T-cell (primary cell): Measurements from ENCODE around the gene NACA. TPM values are rescaled to one million over a fixed set of nuclear protein-coding genes. Genes with fewer than 3 reads are reported as not detected.
"Not testable (repeated sequence)": the region's sequence is repeated elsewhere in the genome, so short reads cannot be mapped to it uniquely, and the experiment has no call there.

Experiments
- ATAC-seq, 4 experiments: fragments of 200-7000 bp in 3 of 4; fragments of 150-1000 bp in 1 of 4; cut with Tn5 transposase; replicated peaks in 1 of 4; 1 replicate in 3 of 4; 2 replicates in 1 of 4; pipeline ENCODE4 v1.10.0; 2021; ENCODE audit warnings: moderate library complexity in 3 of 4, mild to moderate bottlenecking in 2 of 4, moderate number of reproducible peaks in 1 of 4
- CTCF ChIA-PET, 2 donors: fragments of 300-600 bp; sonication (Branson Sonifier 250); formaldehyde crosslinking; loops; one replicate each; lab custom pipeline; 2022; ENCODE audit warnings: antibody characterized with exemption in 2 of 2; lab: Charles Lee
- POLR2A ChIA-PET, 2 donors: fragments of 300-600 bp; sonication (Branson Sonifier 250); formaldehyde crosslinking; loops; one replicate each; lab custom pipeline; 2022; ENCODE audit warnings: antibody characterized with exemption in 2 of 2; lab: Charles Lee
- DNase-seq, 35 experiments: peaks; one replicate each; pipeline versions ENCODE4 v3.0.0 to v3.0.0-alpha.2; 2013 to 2023
- H3K27ac ChIP-seq: one replicate; pipeline ENCODE4 v1.5.1; 2013; ENCODE audit warnings: low read length
- H3K27me3 ChIP-seq, 2 experiments: replicated peaks in 1 of 2; 1 replicate in 1 of 2; 2 replicates in 1 of 2; pipeline versions ENCODE4 v1.6.1 to v1.7.0; 2013; ENCODE audit warnings: low read length in 1 of 2, mixed read lengths in 1 of 2; ENCODE audit not compliant: control insufficient read depth in 2 of 2, insufficient read depth in 2 of 2; ENCODE audit errors: extremely low read depth in 1 of 2
- H3K36me3 ChIP-seq, 2 donors: 1 replicate in 1 of 2; 2 replicates in 1 of 2; pipeline versions ENCODE4 v1.6.1 to v1.7.0; 2013; ENCODE audit warnings: low read length in 1 of 2; ENCODE audit not compliant: control insufficient read depth in 2 of 2, insufficient read depth in 1 of 2; ENCODE audit errors: extremely low read depth in 1 of 2
- H3K4me1 ChIP-seq, 2 experiments: 1 replicate in 1 of 2; 2 replicates in 1 of 2; pipeline versions ENCODE4 v1.6.1 to v1.7.0; 2013; ENCODE audit warnings: low read length in 2 of 2, mixed read lengths in 1 of 2; ENCODE audit not compliant: insufficient read depth in 2 of 2, control insufficient read depth in 1 of 2; ENCODE audit errors: extremely low read depth in 1 of 2
- H3K4me3 ChIP-seq, 2 donors: 1 replicate in 1 of 2; 2 replicates in 1 of 2; pipeline versions ENCODE4 v1.5.1 to v1.7.0; 2013; ENCODE audit warnings: mild to moderate bottlenecking in 2 of 2, low read length in 1 of 2, moderate library complexity in 1 of 2; ENCODE audit not compliant: control insufficient read depth in 1 of 2; ENCODE audit errors: extremely low read depth in 1 of 2
- H3K9me3 ChIP-seq: 2 replicates; pipeline ENCODE4 v1.7.0; 2013
- H3K27ac Mint-ChIP-seq, 2 donors: one replicate each; pipeline ENCODE4 v1.8.0; 2020 to 2021; ENCODE audit warnings: mild to moderate bottlenecking in 2 of 2, mixed read lengths in 2 of 2
- H3K27me3 Mint-ChIP-seq, 2 donors: one replicate each; pipeline ENCODE4 v1.8.0; 2021 to 2022; ENCODE audit warnings: mixed read lengths in 2 of 2
- H3K36me3 Mint-ChIP-seq: one replicate; pipeline ENCODE4 v1.8.0; 2021; ENCODE audit warnings: mixed read lengths
- H3K4me1 Mint-ChIP-seq, 3 donors: one replicate each; pipeline ENCODE4 v1.8.0; 2020 to 2022; ENCODE audit warnings: mixed read lengths in 3 of 3, mild to moderate bottlenecking in 1 of 3
- H3K4me3 Mint-ChIP-seq, 3 donors: one replicate each; pipeline ENCODE4 v1.8.0; 2020 to 2022; ENCODE audit warnings: mild to moderate bottlenecking in 3 of 3, mixed read lengths in 3 of 3, moderate library complexity in 3 of 3
- H3K9me3 Mint-ChIP-seq, 3 donors: one replicate each; pipeline ENCODE4 v1.8.0; 2020 to 2022; ENCODE audit warnings: mixed read lengths in 3 of 3
- WGBS: methylation state at CpG from one replicate; pipeline ENCODE4 v1.1.5; 2013; ENCODE audit warnings: missing lambda C conversion rate; ENCODE audit not compliant: insufficient coverage; 5-methylcytosine and 5-hydroxymethylcytosine counted together
- total RNA-seq, 35 experiments: library from RNA in 6 of 35; stranded (reverse) in 6 of 35; fragments of 120-200 nt in 1 of 35; gene quantifications; one replicate each; pipeline versions ENCODE4 v1.2.1 to v1.2.4 and lab custom pipeline; 2013 to 2026

Gene NACA
- total RNA-seq, 5 donors from 2014 or later (not counting 1 experiment from before 2014, with no cell fraction given), result 1,098 to 1,258 (median 1,167) TPM

DNA sequence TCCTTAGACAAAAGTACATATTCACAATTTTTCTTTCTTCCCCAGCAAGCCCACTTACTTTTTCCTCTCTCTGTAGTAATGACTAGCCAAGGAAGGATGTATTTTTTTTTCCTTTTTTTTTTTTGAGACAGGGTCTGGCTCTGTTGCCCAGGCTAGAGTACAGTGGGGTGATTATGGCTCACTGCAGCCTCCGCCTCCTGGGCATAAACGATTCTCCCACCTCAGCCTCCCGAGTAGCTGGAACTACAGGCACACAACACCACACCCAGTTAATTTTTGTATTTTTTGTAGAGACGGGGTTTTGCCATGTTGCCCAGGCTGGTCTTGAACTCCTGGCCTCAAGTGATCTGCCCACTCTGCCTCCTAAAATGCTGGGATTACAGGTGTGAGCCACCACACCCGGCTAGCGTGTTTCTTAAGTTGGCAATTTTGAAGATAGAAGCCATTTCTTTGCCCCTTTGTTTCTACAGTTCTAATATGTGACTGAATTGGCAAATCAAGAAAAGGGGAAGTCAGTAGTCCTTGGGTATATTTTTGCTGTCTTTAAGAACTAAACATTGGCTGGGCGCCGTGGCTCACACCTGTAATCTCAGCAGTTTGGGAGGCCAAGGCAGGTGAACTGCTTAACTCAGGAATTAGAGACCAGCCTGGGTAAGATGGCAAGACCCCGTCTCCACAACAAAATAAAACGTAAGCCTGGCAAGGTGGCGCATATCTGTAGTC lies 3.2 kb upstream of the NACA start:
- CTCF ChIA-PET, result interaction anchor here in 1 of 2 donors (0.7 kb wide), 1 partner anchor 379 kb away, joined by 9 read pairs; no protein-coding TSS in a partner anchor
- H3K4me3 Mint-ChIP-seq, result no peak overlapping the region
- Histone ChIP-seq H3K27me3 (no peaks in the 10 kb centered on the region), H3K4me1 (peaks cover 8 to 19% of the 10 kb centered on the region in 2 experiments), H3K4me3 (no peak overlapping the region), H3K9me3 (no peaks in the 10 kb centered on the region), H3K27ac (no peak overlapping the region), H3K36me3 (peaks cover 4 to 15% of the 10 kb centered on the region in 2 donors)
- H3K27ac Mint-ChIP-seq, result no peak overlapping the region
- H3K9me3 Mint-ChIP-seq, result no peaks in the 10 kb centered on the region
- H3K36me3 Mint-ChIP-seq, result peaks cover 24% of the 10 kb centered on the region
- no peak for ATAC-seq
- no peak for DNase-seq
- peaks cover 18 to 29% (median 23%) of the 10 kb centered on the region in 3 donors for H3K4me1 Mint-ChIP-seq
- POLR2A ChIA-PET, result no interaction called here
- 96% methylated on average over 3 of the region's 11 CpGs for WGBS
- no peaks in the 10 kb centered on the region for H3K27me3 Mint-ChIP-seq

- H3K36me3 ChIP-seq, result peaks cover 2 to 13% of the 10 kb centered on the region in 2 donors
- not testable (repeated sequence) for H3K27me3 ChIP-seq
- H3K36me3 Mint-ChIP-seq, result peaks cover 24% of the 10 kb centered on the region
Measured at GRCh38 chr12:56726196-56726675, 1.1 kb upstream of the NACA start.

DNA sequence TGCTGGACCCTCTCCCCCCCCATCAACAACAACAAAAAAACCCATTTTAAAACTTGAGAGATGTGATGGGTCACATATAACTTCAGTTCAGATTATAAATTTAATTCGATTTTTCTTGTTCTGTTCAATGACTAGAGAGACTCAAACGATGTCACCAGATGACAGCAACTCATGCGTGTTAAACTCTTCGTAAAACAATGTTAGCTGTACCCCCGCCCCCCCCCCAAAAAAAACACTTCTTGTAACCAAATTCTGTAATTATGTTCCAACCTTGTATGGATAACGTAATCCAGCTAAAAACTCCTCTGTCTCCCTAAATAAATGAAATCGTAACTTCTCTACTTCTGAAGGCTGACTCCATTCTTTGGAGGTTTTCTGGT lies 614 bp upstream of the NACA start:
- CTCF ChIA-PET, result interaction anchor here (0.5 to 1.9 kb wide), 12 partner anchors 26 to 385 kb away, joined by 3 to 9 read pairs (median 4); partner anchors contain the start of genes ATP5F1B (in 1 of the 2), PRIM1 (in 1 of the 2), PTGES3 (in 1 of the 2) and STAT6 (in 1 of the 2)
- Mint-ChIP-seq H3K9me3 (no peaks in the 10 kb centered on the region), H3K27ac (peak overlapping the region; percentile 90 to 97), H3K4me3 (peak overlapping the region; percentile 96 to 99 (median 98)), H3K27me3 (no peaks in the 10 kb centered on the region), H3K36me3 (peaks cover 23% of the 10 kb centered on the region), H3K4me1 (peaks cover 44 to 55% (median 49%) of the 10 kb centered on the region in 3 donors)
- no peak for ATAC-seq
- H3K4me1 ChIP-seq, result peaks cover 30 to 38% of the 10 kb centered on the region in 2 experiments
- no peaks in the 10 kb centered on the region for H3K9me3 ChIP-seq
- peaks cover 0 to 18% of the 10 kb centered on the region in 2 donors for H3K36me3 ChIP-seq
- peak overlapping the region; percentile 90 for H3K27ac ChIP-seq
- DNase-seq, result no peak
- no peaks in the 10 kb centered on the region for H3K27me3 ChIP-seq
- WGBS, result 40% methylated on average over 1 of the region's 7 CpGs
- peak overlapping the region; percentile 89 to 97 for H3K4me3 ChIP-seq
- POLR2A ChIA-PET, result interaction anchor here (0.5 to 1.4 kb wide), 10 partner anchors 24 to 624 kb away, joined by 3 to 14 read pairs (median 5); partner anchors contain the start of genes ATP5F1B (in 1 of the 2) and PTGES3 (in 1 of the 2)

More at GRCh38 chr12:56726196-56726675, 1.1 kb upstream of the NACA start:
- ChIA-PET CTCF (interaction anchor here (1.0 to 1.9 kb wide), 6 partner anchors 28 to 279 kb away, joined by 3 to 5 read pairs (median 4); partner anchors contain the start of gene ATP5F1B (in 1 of the 2)), POLR2A (interaction anchor here (0.5 to 1.4 kb wide), 6 partner anchors 24 to 503 kb away, joined by 3 to 14 read pairs (median 6); partner anchors contain the start of genes PTGES3 (in 1 of the 2) and SHMT2 (in 1 of the 2))
- not testable (repeated sequence) for H3K9me3 Mint-ChIP-seq, H3K9me3 ChIP-seq, ATAC-seq, DNase-seq, H3K27me3 Mint-ChIP-seq, H3K4me3 ChIP-seq
- peaks cover 39 to 50% (median 44%) of the 10 kb centered on the region in 3 donors for H3K4me1 Mint-ChIP-seq
- H3K4me3 Mint-ChIP-seq, result peak overlapping the region; percentile 52 to 98 (median 96)
- H3K4me1 ChIP-seq, result peaks cover 24 to 33% of the 10 kb centered on the region in 2 experiments
- WGBS, result 94% methylated on average over 15 of the region's 15 CpGs
- H3K27ac Mint-ChIP-seq, result peak overlapping the region; percentile 90 to 97
- H3K27ac ChIP-seq, result peak overlapping the region; percentile 90

GRCh38 chr12:56724701-56724971 lies 463 bp downstream of the NACA start:
- 0% methylated on average over 5 of the region's 9 CpGs for WGBS
- Histone ChIP-seq H3K27me3 (no peaks in the 10 kb centered on the region), H3K4me1 (peaks cover 39 to 49% of the 10 kb centered on the region in 2 experiments), H3K4me3 (peak overlapping the region; percentile 89 to 97), H3K36me3 (peaks cover 0 to 29% of the 10 kb centered on the region in 2 donors), H3K27ac (peak overlapping the region; percentile 90), H3K9me3 (no peaks in the 10 kb centered on the region)
- Mint-ChIP-seq H3K27me3 (no peaks in the 10 kb centered on the region), H3K27ac (peak overlapping the region; percentile 90 to 97), H3K9me3 (no peaks in the 10 kb centered on the region), H3K4me3 (peak overlapping the region; percentile 96 to 99 (median 98)), H3K36me3 (peaks cover 29% of the 10 kb centered on the region), H3K4me1 (peaks cover 55 to 66% (median 60%) of the 10 kb centered on the region in 3 donors)
- CTCF ChIA-PET, result no interaction called here
- DNase-seq, result peak in 1 of 35 experiments; percentile 9
- POLR2A ChIA-PET, result no interaction called here
- ATAC-seq, result no peak

GRCh38 chr12:56723889-56724700 lies 1.0 kb downstream of the NACA start:
- peak overlapping the region; percentile 90 for H3K27ac ChIP-seq
- Mint-ChIP-seq H3K27me3 (no peaks in the 10 kb centered on the region), H3K9me3 (no peaks in the 10 kb centered on the region), H3K4me1 (peaks cover 60 to 71% (median 65%) of the 10 kb centered on the region in 3 donors), H3K36me3 (peaks cover 34% of the 10 kb centered on the region), H3K4me3 (peak overlapping the region; percentile 96 to 99 (median 98)), H3K27ac (peak overlapping the region; percentile 90 to 97)
- ChIA-PET CTCF (interaction anchor here in 1 of 2 donors (0.7 to 1.9 kb wide), 2 partner anchors 87 to 981 kb away, joined by 3 to 6 read pairs; no protein-coding TSS in a partner anchor), POLR2A (interaction anchor here (0.6 to 0.8 kb wide), 2 partner anchors 11 to 26 kb away, joined by 3 read pairs; no protein-coding TSS in a partner anchor)
- DNase-seq (peak in 1 of 35 experiments; percentile 36), ATAC-seq (no peak)
- 0% methylated on average over 2 of the region's 14 CpGs for WGBS
- H3K27me3 ChIP-seq, result no peaks in the 10 kb centered on the region
- peaks cover 45 to 54% of the 10 kb centered on the region in 2 experiments for H3K4me1 ChIP-seq
- no peaks in the 10 kb centered on the region for H3K9me3 ChIP-seq
- H3K36me3 ChIP-seq, result peaks cover 2 to 34% of the 10 kb centered on the region in 2 donors
- H3K4me3 ChIP-seq, result peak overlapping the region; percentile 89 to 97
